ENCODE results near the gene CBR3.

CBR3 gene

DNA sequence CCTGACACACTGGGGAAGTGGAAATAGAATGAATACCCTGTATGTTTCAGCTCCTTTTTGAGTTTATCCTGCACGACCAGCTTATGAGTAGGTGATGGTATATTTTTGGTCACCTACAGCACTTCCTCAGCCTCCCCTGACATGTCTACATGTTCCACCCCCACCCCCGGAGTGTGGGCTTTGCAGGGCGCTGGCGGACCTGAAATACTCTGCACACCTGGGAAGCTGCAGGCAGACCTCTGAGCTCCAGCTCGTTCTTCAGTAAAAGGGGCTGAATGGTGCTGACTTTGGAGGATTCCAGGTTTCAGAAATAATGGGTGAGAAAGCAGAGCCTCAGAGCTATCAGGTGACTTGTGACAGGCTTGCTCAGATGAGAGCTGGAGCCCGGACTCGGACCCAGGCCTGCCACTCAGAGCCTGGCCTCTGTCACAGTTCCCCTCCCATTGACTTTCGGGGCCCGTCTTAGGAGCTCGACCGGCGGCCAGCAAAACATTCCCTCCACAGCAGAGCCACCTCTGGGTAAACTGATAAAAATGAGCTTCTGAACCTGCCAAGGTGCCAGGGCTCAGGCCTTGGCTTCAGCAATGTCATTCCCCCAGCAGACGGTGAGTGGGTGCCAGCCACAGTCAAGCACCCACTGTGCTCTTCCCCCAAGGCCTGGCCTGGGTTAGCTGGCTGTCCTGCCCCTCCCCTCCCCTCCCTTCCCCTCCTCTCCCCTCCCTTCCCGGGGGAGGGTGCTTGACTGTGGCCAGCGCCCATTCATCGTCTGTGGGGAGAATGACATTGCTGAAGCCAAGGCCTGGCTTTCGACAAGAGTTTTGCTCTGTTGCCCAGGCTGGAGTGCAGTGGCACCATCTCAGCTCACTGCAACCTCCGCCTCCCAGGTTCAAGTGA, 51.9 kb downstream of the CBR3 start:
- no peak for DNase-seq

DNA sequence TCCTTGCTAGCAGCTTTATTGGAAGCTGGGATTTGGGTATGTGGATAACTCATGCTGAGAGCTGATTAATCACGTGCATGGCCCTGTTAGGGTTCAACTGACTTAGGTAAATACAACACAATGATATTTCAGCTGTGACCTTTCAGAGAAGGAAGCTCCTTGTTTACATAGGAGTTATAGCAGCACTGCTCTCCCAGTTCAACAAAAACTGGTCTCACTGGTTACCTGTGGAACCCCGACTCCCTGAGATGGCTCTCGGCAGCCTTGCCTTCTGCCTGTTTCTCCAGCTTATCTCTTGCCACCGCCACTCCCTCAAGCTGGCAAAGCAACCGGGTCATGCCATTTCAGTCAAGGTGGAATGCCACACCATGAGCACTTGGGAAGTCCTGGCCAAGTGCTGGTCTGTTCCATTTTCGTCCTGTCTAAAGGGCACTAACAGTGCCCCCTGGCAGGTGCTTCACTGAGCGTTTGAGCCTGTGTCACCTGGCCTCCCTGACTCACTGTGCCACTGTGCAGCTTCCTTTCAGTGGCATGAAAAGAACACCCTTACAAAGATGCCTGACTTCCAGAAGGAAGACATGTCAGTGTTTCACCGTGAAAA, 53.3 kb downstream of the CBR3 start:
- no peak for DNase-seq

DNA sequence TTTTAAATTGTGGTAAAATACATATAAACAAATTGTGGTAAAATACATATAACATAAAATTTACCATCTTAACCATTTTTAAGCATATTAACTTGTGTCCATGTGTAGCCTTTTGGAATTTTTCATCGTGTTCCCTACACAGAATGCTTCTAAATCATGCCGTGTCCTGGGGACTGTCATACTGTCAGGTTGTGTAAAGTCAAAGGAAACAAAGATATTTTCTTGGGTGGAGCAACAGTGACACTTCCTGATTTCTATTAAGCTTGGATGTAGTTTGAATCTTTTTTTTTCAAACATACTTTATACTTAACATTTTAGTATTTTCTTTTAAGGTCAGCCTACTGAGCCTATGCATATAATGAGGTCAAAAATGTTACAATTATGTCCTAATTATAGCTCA, 54.1 kb downstream of the CBR3 start:
- no peak for DNase-seq

DNA sequence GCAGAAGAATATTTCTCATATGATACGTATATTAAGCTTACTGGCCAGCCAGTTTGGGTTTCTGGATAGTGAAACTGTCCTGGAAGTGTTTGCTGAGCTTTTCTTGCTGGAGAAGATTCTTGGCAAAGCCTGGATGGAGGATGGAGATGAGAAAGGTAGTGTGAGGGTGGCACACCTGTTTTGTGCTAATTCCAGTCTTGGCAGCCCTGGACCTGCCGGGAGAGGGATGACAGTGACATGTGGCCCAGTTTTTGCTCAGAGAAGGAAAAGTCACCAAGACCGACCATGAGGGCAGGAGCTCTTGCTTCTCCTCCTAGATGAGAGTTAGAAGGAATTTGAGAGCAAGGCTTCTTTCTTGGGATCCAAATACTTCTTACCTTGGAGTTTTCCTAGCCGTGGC, 55.9 kb downstream of the CBR3 start:
- no peak for DNase-seq

GRCh38 chr21:36193200-36193599, 58.3 kb downstream of the CBR3 start:
- no peak for DNase-seq

GRCh38 chr21:36194024-36194423, 59.1 kb downstream of the CBR3 start:
- no peak for DNase-seq

DNA sequence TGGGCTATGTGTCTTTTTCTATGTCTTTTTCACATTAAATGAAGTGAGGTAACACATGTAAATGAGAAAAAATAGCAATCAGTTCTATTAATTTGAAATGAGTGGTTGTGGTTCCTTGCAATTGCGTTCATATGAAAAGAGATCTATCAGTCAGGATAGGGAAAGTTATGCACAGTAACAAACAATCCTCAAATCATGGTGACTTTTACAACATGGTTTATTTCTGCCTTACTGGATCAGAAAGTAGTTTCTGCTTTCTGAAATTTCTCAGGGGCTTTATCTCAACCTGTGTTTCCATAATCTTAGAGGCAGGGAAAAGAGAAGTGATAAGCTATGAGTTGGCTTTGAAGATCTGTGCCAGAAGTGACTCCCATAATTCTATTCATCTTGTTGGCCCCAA, 60.7 kb downstream of the CBR3 start:
- no peak for DNase-seq

Data from hematopoietic multipotent progenitor cell treated with erythropoietin and hydrocortisone succinate and interleukin-3 and kit ligand, for 8 days (in vitro differentiated cells).